SK-N-SH treated with all-trans-retinoic acid at 6 μM for 48 hours (cell line): ENCODE results near the gene GPX4.

Experiments used
- ATAC-seq: fragments of 200-7000 bp; cut with Tn5 transposase; 3 replicates; pipeline ENCODE4 v1.9.1; 2020; ENCODE audit warnings: mild to moderate bottlenecking, moderate library complexity
- ARNTL ChIP-seq: fragments of 450-650 bp; formaldehyde crosslinking; IDR thresholded peaks from 2 replicates; pipeline ENCODE4 v1.5.0; 2020; ENCODE audit warnings: low read depth, mild to moderate bottlenecking, moderate library complexity, borderline replicate concordance
- BACH2 ChIP-seq: fragments of 250-450 bp; sonication (Bioruptor Pico); IDR thresholded peaks from 2 replicates; pipeline ENCODE4 v1.9.0; 2021; ENCODE audit warnings: mild to moderate bottlenecking, borderline replicate concordance
- CREB5 ChIP-seq: fragments of 250-450 bp; sonication (Bioruptor Pico); IDR thresholded peaks from 2 replicates; pipeline ENCODE4 v1.5.1; 2020; ENCODE audit warnings: low read depth, mild to moderate bottlenecking, moderate library complexity
- ESRRG ChIP-seq: fragments of 250-450 bp; sonication (Bioruptor Pico); IDR thresholded peaks from 2 replicates; pipeline ENCODE4 v1.6.1; 2021; ENCODE audit warnings: mild to moderate bottlenecking
- ISL1 ChIP-seq: fragments of 250-450 bp; sonication (Bioruptor Pico); IDR thresholded peaks from 2 replicates; pipeline ENCODE4 v2.1.2; 2022; ENCODE audit warnings: mild to moderate bottlenecking, moderate library complexity
- OSR1 ChIP-seq: fragments of 250-450 bp; sonication (Bioruptor Pico); IDR thresholded peaks from 2 replicates; pipeline ENCODE4 v1.8.0; 2022; ENCODE audit warnings: moderate library complexity, mild to moderate bottlenecking, inconsistent platforms
- PPARA ChIP-seq: fragments of 250-450 bp; sonication (Bioruptor Pico); IDR thresholded peaks from 2 replicates; pipeline ENCODE4 v1.5.0; 2020; ENCODE audit warnings: mild to moderate bottlenecking, borderline replicate concordance
- RARB ChIP-seq: fragments of 250-450 bp; sonication (Bioruptor Pico); IDR thresholded peaks from 2 replicates; pipeline ENCODE4 v1.8.0; 2021; ENCODE audit warnings: mild to moderate bottlenecking, moderate library complexity
- TCF4 ChIP-seq: fragments of 250-450 bp; sonication (Bioruptor Pico); IDR thresholded peaks from 2 replicates; pipeline ENCODE4 v1.8.0; 2021; ENCODE audit warnings: mild to moderate bottlenecking, moderate library complexity, borderline replicate concordance
- TSHZ2 ChIP-seq: fragments of 250-450 bp; sonication (Bioruptor Pico); IDR thresholded peaks from 2 replicates; pipeline ENCODE4 v1.5.0; 2020; ENCODE audit warnings: mild to moderate bottlenecking, moderate library complexity
- ZC3H10 ChIP-seq: fragments of 250-450 bp; sonication (Bioruptor Pico); IDR thresholded peaks from 2 replicates; pipeline ENCODE4 v1.5.1; 2021; ENCODE audit warnings: mild to moderate bottlenecking, moderate library complexity
- ZFP3 ChIP-seq: fragments of 250-450 bp; sonication (Bioruptor Pico); IDR thresholded peaks from 2 replicates; pipeline ENCODE4 v1.5.0; 2020; ENCODE audit warnings: mild to moderate bottlenecking, moderate library complexity
- ZFP30 ChIP-seq: fragments of 450-650 bp; formaldehyde crosslinking; IDR thresholded peaks from 2 replicates; pipeline ENCODE4 v1.5.0; 2022; ENCODE audit warnings: mild to moderate bottlenecking, moderate library complexity
- ZNF565 ChIP-seq: fragments of 450-650 bp; formaldehyde crosslinking; conservative IDR thresholded peaks from 2 replicates; pipeline ENCODE4 v1.5.0; 2020; ENCODE audit warnings: low read depth, mild to moderate bottlenecking, moderate library complexity
- ZNF70 ChIP-seq: fragments of 450-650 bp; formaldehyde crosslinking; IDR thresholded peaks from 2 replicates; pipeline ENCODE4 v1.5.0; 2020; ENCODE audit warnings: mild to moderate bottlenecking, moderate library complexity
- ZNF8 ChIP-seq: fragments of 450-650 bp; formaldehyde crosslinking; IDR thresholded peaks from 2 replicates; pipeline ENCODE4 v1.5.0; 2020; ENCODE audit warnings: mild to moderate bottlenecking, moderate library complexity
- TF ChIP-seq, protein P1 (sequence below): fragments of 250-450 bp; sonication (Bioruptor Pico); IDR thresholded peaks from 2 replicates; pipeline ENCODE4 v1.8.0; 2020; ENCODE audit warnings: mild to moderate bottlenecking, moderate library complexity, borderline replicate concordance
- TF ChIP-seq, protein P2 (sequence below): fragments of 250-450 bp; sonication (Bioruptor Pico); IDR thresholded peaks from 2 replicates; pipeline ENCODE4 v1.5.1; 2021; ENCODE audit warnings: mild to moderate bottlenecking, moderate library complexity
- TF ChIP-seq, protein P3 (sequence below): fragments of 250-450 bp; sonication (Bioruptor Pico); IDR thresholded peaks from 2 replicates; pipeline ENCODE4 v1.8.0; 2021; ENCODE audit warnings: low read depth, mild to moderate bottlenecking, moderate library complexity, borderline replicate concordance

Gene GPX4

DNA sequence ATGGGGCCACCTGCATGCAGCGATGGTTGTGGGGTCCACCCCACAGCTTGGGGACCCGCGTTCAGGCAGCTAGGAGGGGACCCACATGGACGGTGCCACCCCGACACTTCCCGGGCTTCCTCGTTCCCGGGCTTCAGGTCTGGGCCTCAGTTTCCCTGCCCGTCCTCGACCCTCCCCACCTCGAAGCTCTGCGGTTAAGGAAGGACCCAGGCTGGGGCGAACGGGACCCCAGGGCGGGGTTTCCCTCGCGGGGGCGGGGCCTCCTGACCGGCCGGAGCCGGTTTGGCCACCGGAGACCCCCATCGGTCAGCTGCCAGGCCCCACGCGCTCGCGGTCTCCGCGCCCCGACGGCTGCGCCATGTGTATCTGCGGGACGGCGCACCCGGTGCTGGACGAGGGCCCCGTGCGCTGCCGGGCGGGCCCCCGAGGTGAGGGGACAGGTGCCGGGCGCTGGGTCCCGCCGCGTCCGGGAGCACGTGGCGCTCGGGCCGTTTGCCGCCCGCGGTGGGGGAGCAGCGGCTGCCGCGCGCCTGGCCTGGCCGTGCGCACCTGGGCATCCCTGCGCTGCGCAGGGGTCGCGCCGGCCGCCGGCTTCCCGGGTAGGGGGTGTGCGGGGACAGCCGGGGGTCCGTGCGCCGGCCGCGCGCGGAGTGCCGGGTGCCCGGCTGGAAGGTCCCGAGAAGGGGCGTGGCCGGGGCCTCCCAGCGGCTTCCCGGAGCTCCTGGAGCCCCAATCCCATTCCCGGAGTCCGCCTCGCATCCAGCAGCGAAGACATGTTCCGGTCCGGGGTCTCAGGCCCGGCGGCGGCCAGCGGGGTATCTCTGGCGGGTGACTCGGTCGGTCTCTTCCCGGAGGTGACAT, 32.6 kb upstream of the GPX4 start:
- TF ChIP-seq ZFP30 (CRISPR knock-in tag): no peak
- no peak for TF ChIP-seq ZNF565
- TF ChIP-seq, protein P1, sequence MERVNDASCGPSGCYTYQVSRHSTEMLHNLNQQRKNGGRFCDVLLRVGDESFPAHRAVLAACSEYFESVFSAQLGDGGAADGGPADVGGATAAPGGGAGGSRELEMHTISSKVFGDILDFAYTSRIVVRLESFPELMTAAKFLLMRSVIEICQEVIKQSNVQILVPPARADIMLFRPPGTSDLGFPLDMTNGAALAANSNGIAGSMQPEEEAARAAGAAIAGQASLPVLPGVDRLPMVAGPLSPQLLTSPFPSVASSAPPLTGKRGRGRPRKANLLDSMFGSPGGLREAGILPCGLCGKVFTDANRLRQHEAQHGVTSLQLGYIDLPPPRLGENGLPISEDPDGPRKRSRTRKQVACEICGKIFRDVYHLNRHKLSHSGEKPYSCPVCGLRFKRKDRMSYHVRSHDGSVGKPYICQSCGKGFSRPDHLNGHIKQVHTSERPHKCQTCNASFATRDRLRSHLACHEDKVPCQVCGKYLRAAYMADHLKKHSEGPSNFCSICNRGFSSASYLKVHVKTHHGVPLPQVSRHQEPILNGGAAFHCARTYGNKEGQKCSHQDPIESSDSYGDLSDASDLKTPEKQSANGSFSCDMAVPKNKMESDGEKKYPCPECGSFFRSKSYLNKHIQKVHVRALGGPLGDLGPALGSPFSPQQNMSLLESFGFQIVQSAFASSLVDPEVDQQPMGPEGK (CRISPR knock-in tag): no peak
- no peak for TF ChIP-seq ESRRG
- TF ChIP-seq OSR1 (CRISPR knock-in tag): no peak
- ATAC-seq: no peak

DNA sequence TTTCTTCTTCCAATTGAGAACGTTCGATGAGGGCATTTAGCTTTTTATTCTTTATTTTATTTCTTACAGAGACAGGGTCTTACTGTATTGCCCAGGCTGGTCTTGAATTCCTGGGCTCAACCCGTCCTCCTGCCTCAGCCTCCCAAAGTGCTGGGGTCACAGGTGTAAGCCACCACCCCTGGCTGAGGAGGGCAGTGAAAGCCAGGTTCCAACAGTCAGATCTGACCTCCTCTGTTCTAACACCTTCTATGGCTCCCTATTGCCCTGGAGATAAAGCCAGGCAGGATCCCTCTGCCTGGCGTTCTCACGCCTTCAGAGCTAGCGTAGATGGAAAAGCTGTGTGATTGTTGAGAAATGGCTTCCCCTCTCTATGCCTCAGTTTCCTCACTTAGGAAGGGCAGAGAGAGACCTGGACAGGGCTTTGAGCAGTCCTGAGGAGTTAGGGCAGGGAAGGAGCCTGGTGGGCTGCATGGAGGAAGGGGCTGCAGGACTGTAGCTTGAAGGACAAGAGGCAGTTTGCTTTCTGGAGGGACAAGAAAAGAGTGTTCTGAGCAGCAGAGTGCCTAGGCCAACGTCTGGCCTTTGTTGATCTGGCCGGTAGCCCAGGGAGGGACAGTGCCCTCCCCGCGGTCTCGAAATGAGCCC, 31.3 kb upstream of the GPX4 start:
- TF ChIP-seq CREB5 (CRISPR knock-in tag): no peak
- no peak for TF ChIP-seq ARNTL (CRISPR knock-in tag)
- TF ChIP-seq, protein P2, sequence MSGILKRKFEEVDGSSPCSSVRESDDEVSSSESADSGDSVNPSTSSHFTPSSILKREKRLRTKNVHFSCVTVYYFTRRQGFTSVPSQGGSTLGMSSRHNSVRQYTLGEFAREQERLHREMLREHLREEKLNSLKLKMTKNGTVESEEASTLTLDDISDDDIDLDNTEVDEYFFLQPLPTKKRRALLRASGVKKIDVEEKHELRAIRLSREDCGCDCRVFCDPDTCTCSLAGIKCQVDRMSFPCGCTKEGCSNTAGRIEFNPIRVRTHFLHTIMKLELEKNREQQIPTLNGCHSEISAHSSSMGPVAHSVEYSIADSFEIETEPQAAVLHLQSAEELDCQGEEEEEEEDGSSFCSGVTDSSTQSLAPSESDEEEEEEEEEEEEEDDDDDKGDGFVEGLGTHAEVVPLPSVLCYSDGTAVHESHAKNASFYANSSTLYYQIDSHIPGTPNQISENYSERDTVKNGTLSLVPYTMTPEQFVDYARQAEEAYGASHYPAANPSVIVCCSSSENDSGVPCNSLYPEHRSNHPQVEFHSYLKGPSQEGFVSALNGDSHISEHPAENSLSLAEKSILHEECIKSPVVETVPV (CRISPR knock-in tag): no peak
- TF ChIP-seq, all 23 proteins: peak for 0
- no peak for ATAC-seq

DNA sequence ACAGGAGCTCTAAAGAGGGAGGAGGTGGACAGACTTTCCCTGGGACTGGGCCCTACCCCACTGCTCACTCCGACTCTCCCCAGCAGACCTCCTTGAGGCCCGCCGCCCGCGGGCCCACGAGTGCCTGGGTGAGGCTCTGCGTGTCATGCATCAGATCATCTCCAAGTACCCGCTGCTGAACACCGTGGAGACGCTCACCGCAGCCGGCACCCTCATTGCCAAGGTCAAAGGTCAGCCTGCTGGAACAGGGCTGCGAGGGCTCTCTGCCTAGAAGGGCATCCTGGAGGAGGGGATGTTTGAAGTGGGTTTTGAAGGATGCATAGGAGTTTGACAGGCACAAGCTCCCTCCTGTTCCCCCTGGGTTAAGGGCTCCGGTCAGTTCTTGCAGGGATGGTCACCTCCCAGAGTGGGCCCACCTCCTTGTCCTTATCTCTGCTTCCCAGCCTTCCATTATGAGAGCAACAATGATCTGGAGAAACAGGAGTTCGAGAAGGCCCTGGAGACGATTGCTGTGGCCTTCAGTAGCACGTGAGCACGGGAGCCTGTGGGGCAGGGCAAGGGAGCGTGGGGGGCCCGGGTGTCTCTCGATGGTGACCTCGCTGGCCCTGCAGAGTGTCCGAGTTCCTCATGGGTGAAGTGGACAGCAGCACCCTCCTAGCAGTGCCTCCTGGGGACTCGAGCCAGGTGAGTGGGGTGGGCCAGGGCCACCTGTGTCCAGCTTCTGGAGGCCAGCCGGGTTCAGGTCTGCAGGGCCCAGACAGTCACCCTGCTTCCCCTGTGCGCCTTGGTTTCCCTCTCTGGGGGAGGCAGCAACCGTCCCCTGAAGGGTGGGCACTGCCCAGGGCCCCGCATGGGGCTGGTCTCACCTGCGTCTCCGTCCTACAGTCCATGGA, 30.5 kb upstream of the GPX4 start:
- peak; percentile 99 for TF ChIP-seq ZFP3 (CRISPR knock-in tag)
- TF ChIP-seq, protein P3, sequence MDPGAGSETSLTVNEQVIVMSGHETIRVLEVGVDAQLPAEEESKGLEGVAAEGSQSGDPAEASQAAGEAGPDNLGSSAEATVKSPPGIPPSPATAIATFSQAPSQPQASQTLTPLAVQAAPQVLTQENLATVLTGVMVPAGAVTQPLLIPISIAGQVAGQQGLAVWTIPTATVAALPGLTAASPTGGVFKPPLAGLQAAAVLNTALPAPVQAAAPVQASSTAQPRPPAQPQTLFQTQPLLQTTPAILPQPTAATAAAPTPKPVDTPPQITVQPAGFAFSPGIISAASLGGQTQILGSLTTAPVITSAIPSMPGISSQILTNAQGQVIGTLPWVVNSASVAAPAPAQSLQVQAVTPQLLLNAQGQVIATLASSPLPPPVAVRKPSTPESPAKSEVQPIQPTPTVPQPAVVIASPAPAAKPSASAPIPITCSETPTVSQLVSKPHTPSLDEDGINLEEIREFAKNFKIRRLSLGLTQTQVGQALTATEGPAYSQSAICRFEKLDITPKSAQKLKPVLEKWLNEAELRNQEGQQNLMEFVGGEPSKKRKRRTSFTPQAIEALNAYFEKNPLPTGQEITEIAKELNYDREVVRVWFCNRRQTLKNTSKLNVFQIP (CRISPR knock-in tag): no peak
- TF ChIP-seq, all 23 proteins: peak for 1

GRCh38 chr19:1073956-1074517, 29.8 kb upstream of the GPX4 start:
- ATAC-seq: peak; percentile 10
- TF ChIP-seq, protein P1 (CRISPR knock-in tag): no peak
- no peak for TF ChIP-seq BACH2 (CRISPR knock-in tag)
- TF ChIP-seq TSHZ2 (CRISPR knock-in tag): no peak
- no peak for TF ChIP-seq PPARA
- TF ChIP-seq ZNF70 (CRISPR knock-in tag): no peak
- TF ChIP-seq, protein P3 (CRISPR knock-in tag): no peak
- TF ChIP-seq ZFP30 (CRISPR knock-in tag): no peak
- no peak for TF ChIP-seq OSR1 (CRISPR knock-in tag)
- TF ChIP-seq TCF4: no peak
- TF ChIP-seq ESRRG: no peak
- TF ChIP-seq ISL1 (CRISPR knock-in tag): no peak
- no peak for TF ChIP-seq ZC3H10
- no peak for TF ChIP-seq RARB (CRISPR knock-in tag)
- TF ChIP-seq ARNTL (CRISPR knock-in tag): no peak
- no peak for TF ChIP-seq ZNF8 (CRISPR knock-in tag)

More for the DNA sequence above, 30.5 kb upstream of the GPX4 start:
- no peak for ATAC-seq
